ENCODE data around the gene BCL7A.
A peak's percentile ranks its signal among the peaks of the same experiment; 100 is the strongest.

Gene BCL7A

DNA sequence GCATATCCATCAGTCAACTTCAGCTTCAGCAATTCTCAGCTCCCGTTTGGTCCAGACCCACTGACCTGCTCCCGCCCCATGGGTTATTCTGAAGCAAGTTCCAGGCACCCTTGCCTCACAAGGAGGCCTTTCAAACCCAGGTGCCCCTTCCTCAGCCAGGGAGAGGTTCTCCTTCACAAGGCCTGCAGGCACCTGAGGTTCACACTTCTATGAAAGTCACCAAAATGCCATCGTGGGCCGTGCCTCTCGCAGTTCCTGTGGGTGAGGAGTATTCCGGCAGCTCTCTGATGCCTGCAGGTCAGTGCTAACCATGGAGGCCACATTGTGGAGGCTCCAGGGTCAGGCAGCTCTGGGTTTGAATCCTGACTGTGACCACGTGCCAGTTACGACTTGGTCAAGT, 40.2 kb upstream of the BCL7A start:
- no peak overlapping the region for H2AFZ ChIP-seq (ENCODE audit: low read length)
- no peak for TF ChIP-seq EZH2 (IDR thresholded peaks at IDR 0.05; ENCODE audit: borderline replicate concordance, low read length)
- TF ChIP-seq, protein P1, sequence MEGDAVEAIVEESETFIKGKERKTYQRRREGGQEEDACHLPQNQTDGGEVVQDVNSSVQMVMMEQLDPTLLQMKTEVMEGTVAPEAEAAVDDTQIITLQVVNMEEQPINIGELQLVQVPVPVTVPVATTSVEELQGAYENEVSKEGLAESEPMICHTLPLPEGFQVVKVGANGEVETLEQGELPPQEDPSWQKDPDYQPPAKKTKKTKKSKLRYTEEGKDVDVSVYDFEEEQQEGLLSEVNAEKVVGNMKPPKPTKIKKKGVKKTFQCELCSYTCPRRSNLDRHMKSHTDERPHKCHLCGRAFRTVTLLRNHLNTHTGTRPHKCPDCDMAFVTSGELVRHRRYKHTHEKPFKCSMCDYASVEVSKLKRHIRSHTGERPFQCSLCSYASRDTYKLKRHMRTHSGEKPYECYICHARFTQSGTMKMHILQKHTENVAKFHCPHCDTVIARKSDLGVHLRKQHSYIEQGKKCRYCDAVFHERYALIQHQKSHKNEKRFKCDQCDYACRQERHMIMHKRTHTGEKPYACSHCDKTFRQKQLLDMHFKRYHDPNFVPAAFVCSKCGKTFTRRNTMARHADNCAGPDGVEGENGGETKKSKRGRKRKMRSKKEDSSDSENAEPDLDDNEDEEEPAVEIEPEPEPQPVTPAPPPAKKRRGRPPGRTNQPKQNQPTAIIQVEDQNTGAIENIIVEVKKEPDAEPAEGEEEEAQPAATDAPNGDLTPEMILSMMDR (IDR thresholded peaks at IDR 0.05; ENCODE audit: low read length) = no peak
- no peaks in the 10 kb centered on the region for H3K9me2 ChIP-seq (ENCODE audit: low read depth, low read length)
- no peaks in the 10 kb centered on the region for H3K27me3 ChIP-seq (ENCODE audit: insufficient read depth, low read length)
- H3K27ac ChIP-seq (ENCODE audit: low read depth, low read length, poor library complexity, severe bottlenecking) = peak overlapping the region; percentile 98
- no peaks in the 10 kb centered on the region for H3K9me3 ChIP-seq (ENCODE audit: low read length)
- H3K4me3 ChIP-seq (ENCODE audit: low read depth, low read length, poor library complexity, severe bottlenecking) = no peak overlapping the region
- H3F3A ChIP-seq (ENCODE audit: insufficient read depth, low read length) = peaks cover 4% of the 10 kb centered on the region
- H3K4me2 ChIP-seq (ENCODE audit: low read length) = peak overlapping the region; percentile 3; the same call in 1 of the 2 replicates
- H3K4me1 ChIP-seq (ENCODE audit: insufficient read depth, low read length, severe bottlenecking) = peaks cover 57% of the 10 kb centered on the region
- no peaks in the 10 kb centered on the region for H4K20me1 ChIP-seq (ENCODE audit: insufficient read depth, low read length)
- no peaks in the 10 kb centered on the region for H3K79me2 ChIP-seq (ENCODE audit: insufficient read depth, low read length)
- H3K9ac ChIP-seq (ENCODE audit: low read length) = peak overlapping the region; percentile 66; the same call in 1 of the 2 replicates
- H3K36me3 ChIP-seq (ENCODE audit: insufficient read depth, low read length) = no peaks in the 10 kb centered on the region

DNA sequence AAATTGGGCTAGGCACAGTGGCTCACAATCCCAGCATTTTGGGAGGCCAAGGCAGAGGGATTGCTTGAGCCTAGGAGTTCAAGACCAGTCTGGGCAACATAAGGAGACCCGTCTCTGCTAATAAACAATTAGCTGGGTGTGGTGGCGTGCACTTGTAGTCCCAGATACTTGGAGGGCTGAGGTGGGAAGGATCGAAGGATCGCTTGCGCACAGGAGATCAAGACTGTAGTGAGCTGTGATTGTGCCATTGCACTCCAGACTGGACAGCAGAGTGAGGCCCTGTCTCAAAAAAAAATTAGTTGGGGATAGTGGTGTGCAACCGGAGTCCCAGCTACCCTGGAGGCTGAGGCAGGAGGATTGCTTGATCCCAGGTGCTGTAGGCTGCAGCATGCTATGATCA, 38.7 kb upstream of the BCL7A start:
- Histone ChIP-seq H3K9me2 (ENCODE audit: low read depth, low read length) (no peaks in the 10 kb centered on the region), H3K4me3 (ENCODE audit: low read depth, low read length, poor library complexity, severe bottlenecking) (no peak overlapping the region), H3K9me3 (ENCODE audit: low read length) (no peaks in the 10 kb centered on the region), H3K36me3 (ENCODE audit: insufficient read depth, low read length) (no peaks in the 10 kb centered on the region), H3K4me1 (ENCODE audit: insufficient read depth, low read length, severe bottlenecking) (peaks cover 57% of the 10 kb centered on the region), H3K9ac (ENCODE audit: low read length) (no peak overlapping the region; the same call in 1 of the 2 replicates), H3K4me2 (ENCODE audit: low read length) (peak overlapping the region; percentile 33; the same call in 1 of the 2 replicates), H3K79me2 (ENCODE audit: insufficient read depth, low read length) (no peaks in the 10 kb centered on the region), H3K27ac (ENCODE audit: low read depth, low read length, poor library complexity, severe bottlenecking) (peak overlapping the region; percentile 98), H3K27me3 (ENCODE audit: insufficient read depth, low read length) (no peaks in the 10 kb centered on the region), H4K20me1 (ENCODE audit: insufficient read depth, low read length) (no peaks in the 10 kb centered on the region), H3F3A (ENCODE audit: insufficient read depth, low read length) (peaks cover 4% of the 10 kb centered on the region), H2AFZ (ENCODE audit: low read length) (no peak overlapping the region)
- TF ChIP-seq, protein P1 (IDR thresholded peaks at IDR 0.05; ENCODE audit: low read length) = no peak

DNA sequence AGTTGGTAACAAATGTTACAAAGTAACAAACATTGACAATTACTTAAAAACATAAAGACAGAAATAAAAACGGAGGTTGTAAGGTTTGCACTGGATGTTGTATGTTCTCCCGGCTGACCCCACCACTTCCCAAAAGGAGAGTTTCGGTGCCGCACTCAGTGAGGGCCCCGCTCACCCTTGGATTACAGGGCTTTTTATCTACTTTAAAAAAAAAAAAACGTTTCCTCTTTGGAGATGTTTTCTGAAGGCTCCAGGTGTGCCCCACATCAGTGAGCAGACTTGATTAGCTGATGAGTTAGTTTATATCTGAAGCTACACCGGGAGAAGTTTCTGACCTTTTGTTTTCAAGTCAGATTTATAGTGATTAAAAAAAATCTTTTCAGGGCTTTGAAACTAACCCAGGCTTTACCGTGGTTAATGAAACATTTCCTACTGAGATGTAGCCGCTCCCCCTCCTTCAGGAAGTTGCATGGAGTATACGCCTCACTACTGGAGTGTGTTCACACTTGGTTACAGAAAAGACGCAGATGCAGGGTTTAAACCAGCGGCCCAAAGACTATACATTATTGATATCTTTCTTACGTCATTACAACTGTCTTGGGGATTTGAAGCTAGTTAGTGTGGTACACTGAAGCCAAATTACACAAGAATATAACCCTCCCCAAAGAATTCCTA, 38.0 kb upstream of the BCL7A start:
- peak overlapping the region; percentile 33 for H3K4me2 ChIP-seq (ENCODE audit: low read length)

More for the DNA sequence above, 38.0 kb upstream of the BCL7A start:
- TF ChIP-seq, protein P1 (IDR thresholded peaks at IDR 0.05; ENCODE audit: low read length) = no peak
- no peak for TF ChIP-seq EZH2 (IDR thresholded peaks at IDR 0.05; ENCODE audit: borderline replicate concordance, low read length)
- peak overlapping the region; percentile 24; the same call in 1 of the 2 replicates for H3K9ac ChIP-seq (ENCODE audit: low read length)
- peak overlapping the region; percentile 98 for H3K27ac ChIP-seq (ENCODE audit: low read depth, low read length, poor library complexity, severe bottlenecking)
- H3K27me3 ChIP-seq (ENCODE audit: insufficient read depth, low read length) = no peaks in the 10 kb centered on the region
- H3K9me2 ChIP-seq (ENCODE audit: low read depth, low read length) = no peaks in the 10 kb centered on the region
- H3K79me2 ChIP-seq (ENCODE audit: insufficient read depth, low read length) = no peaks in the 10 kb centered on the region
- H3K4me1 ChIP-seq (ENCODE audit: insufficient read depth, low read length, severe bottlenecking) = peaks cover 55% of the 10 kb centered on the region
- H3F3A ChIP-seq (ENCODE audit: insufficient read depth, low read length) = peaks cover 4% of the 10 kb centered on the region
- no peaks in the 10 kb centered on the region for H3K9me3 ChIP-seq (ENCODE audit: low read length)
- no peaks in the 10 kb centered on the region for H4K20me1 ChIP-seq (ENCODE audit: insufficient read depth, low read length)
- H3K36me3 ChIP-seq (ENCODE audit: insufficient read depth, low read length) = no peaks in the 10 kb centered on the region
- no peak overlapping the region for H2AFZ ChIP-seq (ENCODE audit: low read length)
- H3K4me3 ChIP-seq (ENCODE audit: low read depth, low read length, poor library complexity, severe bottlenecking) = no peak overlapping the region

All from OCI-LY1 (cell line).